Neural cell (in vitro differentiated cells): ENCODE measurements around the gene CYB5A. TPM values are rescaled to one million over a fixed set of nuclear protein-coding genes. Genes with fewer than 3 reads are reported as not detected.
"Not testable (repeated sequence)": the region's sequence is repeated elsewhere in the genome, so short reads cannot be mapped to it uniquely, and the experiment has no call there.

ENCODE experiments used
- H2AFZ ChIP-seq: fragments of 200-600, 300-800 bp; sonication (generic), shearing (Covaris generic); 2 replicates; pipeline ENCODE4 v1.6.0; 2014; ENCODE audit warnings: low read depth, mild to moderate bottlenecking, antibody characterized with exemption, low read length, moderate library complexity
- H3F3A ChIP-seq: fragments of 200-600 bp; shearing (Covaris generic); 2 replicates; pipeline ENCODE4 v1.6.1; 2016; ENCODE audit warnings: mild to moderate bottlenecking, moderate library complexity, mixed read lengths, antibody characterized with exemption, low read length; ENCODE audit not compliant: insufficient read depth, poor library complexity, severe bottlenecking
- H3K27ac ChIP-seq: fragments of 200-600, 300-800 bp; sonication (generic), shearing (Covaris generic); 2 replicates; pipeline ENCODE4 v1.5.1; 2014; ENCODE audit warnings: mild to moderate bottlenecking, low read length, moderate library complexity
- H3K27me3 ChIP-seq: fragments of 300-800, 200-600 bp; sonication (generic), shearing (Covaris generic); 2 replicates; pipeline ENCODE4 v1.6.0; 2014; ENCODE audit warnings: mild to moderate bottlenecking, low read depth, low read length, moderate library complexity; ENCODE audit not compliant: insufficient read depth
- H3K36me3 ChIP-seq: fragments of 300-800, 200-600 bp; sonication (generic), shearing (Covaris generic); 2 replicates; pipeline ENCODE4 v1.5.1; 2014; ENCODE audit warnings: mild to moderate bottlenecking, antibody characterized with exemption, low read length, moderate library complexity; ENCODE audit not compliant: insufficient read depth
- H3K4me2 ChIP-seq: fragments of 300-800, 200-600 bp; sonication (generic), shearing (Covaris generic); 2 replicates; pipeline ENCODE4 v1.6.0; 2014; ENCODE audit warnings: mild to moderate bottlenecking, low read length
- H3K4me3 ChIP-seq: fragments of 300-800, 200-600 bp; sonication (generic), shearing (Covaris generic); 2 replicates; pipeline ENCODE4 v1.5.1; 2014; ENCODE audit warnings: mild to moderate bottlenecking, low read length, moderate library complexity
- H3K79me2 ChIP-seq: fragments of 200-600 bp; shearing (Covaris generic); replicated peaks from 2 replicates; pipeline ENCODE4 v1.6.0; 2014; ENCODE audit warnings: mild to moderate bottlenecking, low read length, moderate library complexity; ENCODE audit not compliant: insufficient read depth
- H3K9ac ChIP-seq: fragments of 300-800, 200-600 bp; sonication (generic), shearing (Covaris generic); 2 replicates; pipeline ENCODE4 v1.6.1; 2016; ENCODE audit warnings: mild to moderate bottlenecking, low read length, mixed read lengths
- H3K9me2 ChIP-seq: fragments of 200-600 bp; shearing (Covaris generic); 2 replicates; pipeline ENCODE4 v1.6.1; 2016; ENCODE audit warnings: mild to moderate bottlenecking, low read length, mixed read lengths; ENCODE audit not compliant: insufficient read depth
- H3K9me3 ChIP-seq: fragments of 200-600, 300-800 bp; sonication (generic), shearing (Covaris generic); 2 replicates; pipeline ENCODE4 v1.6.1; 2016; ENCODE audit warnings: mild to moderate bottlenecking, mixed run types, low read length, moderate library complexity, mixed read lengths
- H4K20me1 ChIP-seq: fragments of 200-600 bp; shearing (Covaris generic); 2 replicates; pipeline ENCODE4 v1.6.1; 2016; ENCODE audit warnings: mild to moderate bottlenecking, mixed run types; ENCODE audit not compliant: insufficient read depth
- CTCF ChIP-seq: fragments of 450-650 bp; IDR thresholded peaks from 2 replicates; pipeline ENCODE4 v1.5.1; 2014; ENCODE audit warnings: antibody characterized with exemption, mild to moderate bottlenecking, moderate library complexity; ENCODE audit not compliant: poor library complexity, severe bottlenecking
- EP300 ChIP-seq: fragments of 450-650 bp; conservative IDR thresholded peaks from 2 replicates; pipeline ENCODE4 v1.6.1; 2014; ENCODE audit warnings: antibody characterized with exemption, mild to moderate bottlenecking, moderate library complexity; ENCODE audit not compliant: poor library complexity, severe bottlenecking
- EZH2 ChIP-seq: fragments of 200-600, 300-800 bp; shearing (Covaris generic), sonication (generic); IDR thresholded peaks from 2 replicates; pipeline ENCODE4 v1.6.1; 2014; ENCODE audit warnings: antibody characterized with exemption, low read length, borderline replicate concordance, mild to moderate bottlenecking; ENCODE audit not compliant: insufficient read depth, poor library complexity, severe bottlenecking
- MXI1 ChIP-seq: fragments of 450-650 bp; conservative IDR thresholded peaks from 2 replicates; pipeline ENCODE4 v1.6.1; 2014; ENCODE audit warnings: antibody characterized with exemption, mild to moderate bottlenecking; ENCODE audit not compliant: poor library complexity, severe bottlenecking
- POLR2AphosphoS5 ChIP-seq: IDR thresholded peaks from 2 replicates; pipeline ENCODE4 v1.6.1; 2012
- RAD21 ChIP-seq: fragments of 450-650 bp; conservative IDR thresholded peaks from 2 replicates; pipeline ENCODE4 v1.6.1; 2014; ENCODE audit warnings: antibody characterized with exemption, mild to moderate bottlenecking, moderate library complexity
- REST ChIP-seq: IDR thresholded peaks from 2 replicates; pipeline ENCODE4 v1.6.1; 2012; ENCODE audit warnings: borderline replicate concordance
- SMC3 ChIP-seq: fragments of 450-650 bp; conservative IDR thresholded peaks from 2 replicates; pipeline ENCODE4 v1.6.1; 2014; ENCODE audit warnings: antibody characterized with exemption, mild to moderate bottlenecking, moderate library complexity; ENCODE audit not compliant: poor library complexity
- TAF1 ChIP-seq: IDR thresholded peaks from 2 replicates; pipeline ENCODE4 v1.6.1; 2012; ENCODE audit warnings: low read depth
- polyA plus RNA-seq: library from polyadenylated mRNA; depleted of rRNA; stranded (reverse); fragments of >200 nt; gene quantifications from 2 replicates; pipeline ENCODE4 v1.2.3, GENCODE V29; 2014

The CYB5A gene
- polyA plus RNA-seq, 1 donor from 2014 or later, result 35.4 TPM

- Histone ChIP-seq H3K9me3 (no peaks in the 10 kb centered on the region), H3K79me2 (no peaks in the 10 kb centered on the region), H3K9ac (no peak overlapping the region), H3K27ac (no peak overlapping the region), H3K27me3 (no peaks in the 10 kb centered on the region), H3F3A (no peaks in the 10 kb centered on the region), H3K9me2 (no peaks in the 10 kb centered on the region), H4K20me1 (no peaks in the 10 kb centered on the region), H2AFZ (no peak overlapping the region), H3K4me3 (no peak overlapping the region), H3K4me2 (no peak overlapping the region), H3K36me3 (no peaks in the 10 kb centered on the region)
- TF ChIP-seq REST, result no peak
- TF ChIP-seq POLR2AphosphoS5, result no peak
- TF ChIP-seq TAF1, result no peak
- no peak for TF ChIP-seq MXI1
- TF ChIP-seq RAD21, result no peak
- no peak for TF ChIP-seq SMC3
- TF ChIP-seq EZH2, result no peak
Measured at GRCh38 chr18:74286856-74287255, 4.9 kb downstream of the CYB5A start.

GRCh38 chr18:74286106-74286855 is 5.5 kb downstream of the CYB5A start:
- Histone ChIP-seq H3K4me2 (no peak overlapping the region), H3K27ac (no peak overlapping the region), H3K9me2 (no peaks in the 10 kb centered on the region), H4K20me1 (no peaks in the 10 kb centered on the region), H3K4me3 (no peak overlapping the region), H3K27me3 (no peaks in the 10 kb centered on the region), H3K9me3 (no peaks in the 10 kb centered on the region), H3F3A (no peaks in the 10 kb centered on the region), H3K36me3 (no peaks in the 10 kb centered on the region), H3K79me2 (no peaks in the 10 kb centered on the region), H2AFZ (no peak overlapping the region), H3K9ac (no peak overlapping the region)
- TF ChIP-seq EZH2 (no peak), TAF1 (no peak), RAD21 (no peak), CTCF (no peak), MXI1 (no peak), POLR2AphosphoS5 (no peak), REST (no peak), SMC3 (no peak), EP300 (no peak)

GRCh38 chr18:74285583-74285982 is 6.2 kb downstream of the CYB5A start:
- H3K27me3 ChIP-seq, H2AFZ ChIP-seq, H4K20me1 ChIP-seq, H3K9me3 ChIP-seq, H3K9me2 ChIP-seq, H3K27ac ChIP-seq, H3K79me2 ChIP-seq, H3K4me2 ChIP-seq, H3F3A ChIP-seq, H3K9ac ChIP-seq, H3K36me3 ChIP-seq, H3K4me3 ChIP-seq: not testable (repeated sequence)
